ENCODE data around the gene PFKFB3.

The PFKFB3 gene

DNA sequence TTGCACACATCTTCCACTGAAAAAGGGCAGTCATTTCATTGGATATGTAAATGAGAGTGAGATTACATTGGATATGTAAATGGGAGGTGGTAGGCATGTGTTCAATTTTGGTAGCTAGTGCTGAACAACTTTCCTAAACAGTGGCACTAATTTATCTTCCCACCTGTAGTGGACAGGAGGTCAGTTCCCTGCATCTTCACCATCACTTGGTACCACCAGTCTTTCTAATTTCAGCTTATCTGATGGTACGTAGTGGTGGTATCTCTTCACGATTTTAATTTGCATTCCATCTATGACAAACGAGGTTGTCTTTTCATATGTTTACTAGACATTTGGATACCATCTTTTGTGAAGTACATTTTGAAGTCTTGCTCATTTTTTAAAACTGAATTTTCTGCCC, 58.1 kb downstream of the PFKFB3 start:
- H3K9ac ChIP-seq: no peak overlapping the region
- peaks cover 31% of the 10 kb centered on the region for H3K4me1 ChIP-seq
- peak overlapping the region; percentile 38 for H3K4me2 ChIP-seq
- H3K9me3 ChIP-seq: peaks cover 49% of the 10 kb centered on the region
- H4K20me1 ChIP-seq: no peaks in the 10 kb centered on the region
- H3K27ac ChIP-seq: peak overlapping the region; percentile 68; the same call in 1 of the 2 replicates
- no peak for TF ChIP-seq Cebpa-rat (IDR thresholded peaks at IDR 0.05)
- H3K4me3 ChIP-seq: no peak overlapping the region; the same call in 1 of the 2 replicates
- peaks cover 18% of the 10 kb centered on the region for H3K36me3 ChIP-seq
- no peaks in the 10 kb centered on the region for H3K27me3 ChIP-seq

DNA sequence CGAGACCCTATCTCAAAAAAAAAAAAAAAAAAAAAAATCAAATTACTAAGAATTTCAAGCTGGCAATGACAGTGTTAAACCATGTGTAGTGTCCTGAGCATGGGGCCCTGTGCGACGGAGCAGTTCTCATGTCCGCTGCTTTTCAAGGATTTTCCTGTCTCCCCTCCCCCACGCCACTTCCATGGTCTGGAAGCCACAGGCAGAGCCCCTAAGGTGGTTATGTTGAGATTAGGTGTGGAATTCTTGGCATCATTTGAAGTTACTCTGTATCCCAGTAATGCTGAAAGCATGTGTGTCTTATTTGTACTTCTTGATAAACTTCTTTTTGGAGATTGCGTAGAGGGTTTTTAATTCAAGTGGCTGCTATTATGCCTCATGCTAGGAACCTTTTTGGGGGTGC, 65.2 kb downstream of the PFKFB3 start:
- no peak overlapping the region for H3K4me2 ChIP-seq
- H3K9me3 ChIP-seq: peaks cover 11% of the 10 kb centered on the region
- no peak overlapping the region for H3K9ac ChIP-seq
- H3K27ac ChIP-seq: no peak overlapping the region
- H3K27me3 ChIP-seq: no peaks in the 10 kb centered on the region
- H3K36me3 ChIP-seq: peaks cover under 1% of the 10 kb centered on the region; the same call in 1 of the 2 replicates
- no peaks in the 10 kb centered on the region for H4K20me1 ChIP-seq
- peaks cover 19% of the 10 kb centered on the region for H3K4me1 ChIP-seq
- no peak overlapping the region for H3K4me3 ChIP-seq
- no peak for TF ChIP-seq Cebpa-rat (IDR thresholded peaks at IDR 0.05)

DNA sequence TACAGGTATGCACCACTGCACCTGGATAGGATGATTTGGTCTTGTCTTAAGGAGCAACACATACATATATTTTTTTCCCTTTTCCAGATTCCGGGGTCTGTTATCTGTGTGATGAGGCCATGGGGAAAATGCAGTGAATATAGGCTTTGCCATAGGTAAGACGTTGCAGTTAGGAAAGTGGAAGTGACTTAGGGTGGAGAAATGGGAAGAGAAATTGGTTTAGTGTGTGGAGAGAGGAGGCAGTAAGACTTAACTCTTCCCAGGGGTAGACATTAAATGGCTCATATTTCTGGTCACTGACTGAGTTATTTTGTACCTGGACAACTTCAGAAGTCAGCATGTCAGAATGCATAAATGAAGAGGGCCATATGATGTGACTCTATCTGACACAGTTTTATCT, 66.7 kb downstream of the PFKFB3 start:
- Histone ChIP-seq H3K4me1 (peaks cover 19% of the 10 kb centered on the region), H3K27me3 (no peaks in the 10 kb centered on the region), H3K4me2 (peak overlapping the region; percentile 42; the same call in 1 of the 2 replicates), H3K36me3 (no peaks in the 10 kb centered on the region; the same call in 1 of the 2 replicates), H3K9me3 (no peaks in the 10 kb centered on the region), H3K4me3 (no peak overlapping the region), H3K27ac (no peak overlapping the region), H3K9ac (no peak overlapping the region), H4K20me1 (no peaks in the 10 kb centered on the region)
- no peak for TF ChIP-seq Cebpa-rat (IDR thresholded peaks at IDR 0.05)

DNA sequence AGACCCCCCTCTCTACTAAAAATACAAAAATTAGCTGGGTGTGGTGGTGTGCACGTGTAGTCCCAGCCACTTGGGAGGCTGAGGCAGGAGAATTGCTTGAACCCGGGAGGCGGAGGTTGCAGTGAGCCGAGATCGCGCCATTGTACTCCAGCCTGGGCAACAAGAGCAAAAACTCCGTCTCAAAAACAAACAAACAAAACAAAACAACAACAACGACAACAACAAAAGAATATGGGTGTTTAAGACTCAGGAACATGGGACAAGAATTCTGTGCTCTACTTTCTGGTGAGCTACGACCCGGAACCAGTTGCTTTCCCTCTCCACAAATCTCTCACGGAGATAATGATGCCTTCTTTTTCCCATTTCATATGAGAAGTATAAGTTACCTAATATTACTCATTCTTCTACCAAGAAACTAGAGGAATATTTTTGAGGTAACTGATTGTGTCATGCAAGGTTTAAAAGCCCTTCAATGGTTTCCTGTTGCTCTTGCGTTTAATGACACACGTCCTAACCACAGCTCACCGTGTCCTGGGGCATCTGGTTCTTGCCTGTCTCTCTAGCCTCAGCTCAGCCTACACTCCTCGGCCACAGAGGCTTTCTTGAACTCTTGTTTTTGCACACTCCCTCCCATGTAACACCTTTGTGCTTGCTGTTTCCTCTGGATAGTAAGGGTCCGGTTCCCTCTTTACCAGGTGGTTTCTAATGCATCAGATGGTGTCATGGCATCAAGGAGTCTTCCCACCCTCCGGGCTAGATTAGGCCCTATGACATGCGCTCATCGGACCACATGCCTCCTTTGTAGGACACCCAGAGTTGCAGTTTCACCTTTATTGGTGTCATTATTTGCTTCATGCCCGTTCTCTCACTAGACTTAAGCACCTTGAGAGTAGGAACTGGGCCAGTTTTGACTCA, 67.5 kb downstream of the PFKFB3 start:
- Histone ChIP-seq H3K9me3 (0 out of 2 replicates have a peak, but pooled peaks cover 3% of the 10 kb centered on the region), H3K4me2 (peak overlapping the region; percentile 42), H3K9ac (no peak overlapping the region), H3K4me1 (peaks cover 26% of the 10 kb centered on the region), H3K27ac (no peak overlapping the region; the same call in 1 of the 2 replicates), H3K27me3 (no peaks in the 10 kb centered on the region), H4K20me1 (no peaks in the 10 kb centered on the region), H3K4me3 (no peak overlapping the region), H3K36me3 (no peaks in the 10 kb centered on the region; the same call in 1 of the 2 replicates)
- TF ChIP-seq Cebpa-rat (IDR thresholded peaks at IDR 0.05): no peak

DNA sequence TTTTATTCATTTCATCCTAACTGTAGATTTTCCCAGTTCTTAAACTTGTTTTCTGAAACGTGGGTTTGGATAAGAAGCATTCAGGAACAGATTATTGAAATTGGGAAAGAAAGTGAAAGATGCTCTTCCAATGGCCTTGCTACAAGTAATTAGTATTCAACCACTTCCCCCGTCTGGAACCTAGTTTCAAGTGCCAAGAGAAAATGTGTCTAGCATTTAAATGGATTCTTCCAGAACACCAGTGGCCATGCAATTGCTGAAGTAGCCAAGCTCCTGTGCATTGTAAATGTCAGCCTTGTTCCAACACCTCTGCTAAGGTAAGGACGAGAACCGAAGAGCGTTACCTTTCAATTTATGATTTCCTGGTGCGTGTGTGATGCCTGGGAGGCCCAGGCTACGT, 68.2 kb downstream of the PFKFB3 start:
- Histone ChIP-seq H4K20me1 (no peaks in the 10 kb centered on the region), H3K36me3 (no peaks in the 10 kb centered on the region; the same call in 1 of the 2 replicates), H3K27ac (no peak overlapping the region), H3K4me2 (no peak overlapping the region), H3K9ac (no peak overlapping the region), H3K9me3 (0 out of 2 replicates have a peak, but pooled peaks cover 8% of the 10 kb centered on the region), H3K27me3 (no peaks in the 10 kb centered on the region), H3K4me1 (peaks cover 30% of the 10 kb centered on the region), H3K4me3 (no peak overlapping the region)
- no peak for TF ChIP-seq Cebpa-rat (IDR thresholded peaks at IDR 0.05)

DNA sequence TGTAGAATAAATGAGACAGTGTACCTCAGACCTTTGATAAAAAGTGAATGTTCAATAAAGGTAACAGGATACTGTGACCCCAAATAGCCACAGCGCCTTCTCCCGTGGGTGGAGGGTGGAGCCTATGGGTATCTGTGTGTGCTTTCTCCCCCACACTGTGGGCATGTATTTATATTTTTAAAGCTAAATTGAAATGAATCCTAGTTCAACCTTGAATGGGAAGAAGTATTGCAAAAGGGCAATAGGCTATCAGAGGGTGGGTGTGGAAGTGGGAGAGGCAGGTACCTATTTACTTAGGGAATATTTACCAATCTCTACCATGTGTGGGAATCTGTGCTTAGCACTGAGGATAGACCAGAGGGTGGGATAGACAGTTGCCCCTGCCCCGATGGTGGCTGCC, 68.9 kb downstream of the PFKFB3 start:
- no peak for TF ChIP-seq Cebpa-rat (IDR thresholded peaks at IDR 0.05)
- no peak overlapping the region for H3K27ac ChIP-seq
- H3K4me1 ChIP-seq: peaks cover 30% of the 10 kb centered on the region
- no peaks in the 10 kb centered on the region for H3K27me3 ChIP-seq
- no peak overlapping the region for H3K4me3 ChIP-seq
- no peaks in the 10 kb centered on the region; the same call in 1 of the 2 replicates for H3K36me3 ChIP-seq
- H3K9me3 ChIP-seq: 0 out of 2 replicates have a peak, but pooled peaks cover 8% of the 10 kb centered on the region
- H4K20me1 ChIP-seq: no peaks in the 10 kb centered on the region
- no peak overlapping the region for H3K9ac ChIP-seq
- H3K4me2 ChIP-seq: no peak overlapping the region

DNA sequence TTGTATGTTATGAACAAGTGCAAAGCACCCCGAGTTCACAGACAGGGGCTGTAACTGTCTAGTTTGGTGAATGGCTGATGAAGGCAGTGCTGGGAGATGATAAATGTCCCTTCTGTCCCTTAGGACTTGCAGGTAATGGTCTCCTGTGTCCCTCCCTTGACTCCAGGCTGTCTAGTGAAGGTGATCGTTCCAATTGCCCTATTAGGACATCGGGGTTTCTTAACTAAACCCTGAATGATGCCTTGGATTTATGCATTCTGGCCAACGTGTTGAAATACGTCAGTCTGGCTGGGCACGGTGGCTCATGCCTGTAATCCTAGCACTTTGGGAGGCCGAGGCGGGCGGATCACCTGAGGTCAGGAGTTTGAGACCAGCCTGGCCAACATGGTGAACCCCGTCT, 69.4 kb downstream of the PFKFB3 start:
- H3K9me3 ChIP-seq: peaks cover 11% of the 10 kb centered on the region; the same call in 1 of the 2 replicates
- H3K36me3 ChIP-seq: no peaks in the 10 kb centered on the region; the same call in 1 of the 2 replicates
- H3K27me3 ChIP-seq: no peaks in the 10 kb centered on the region
- no peak overlapping the region for H3K4me2 ChIP-seq
- peaks cover 30% of the 10 kb centered on the region for H3K4me1 ChIP-seq
- H4K20me1 ChIP-seq: no peaks in the 10 kb centered on the region
- H3K27ac ChIP-seq: no peak overlapping the region
- no peak overlapping the region for H3K4me3 ChIP-seq
- H3K9ac ChIP-seq: no peak overlapping the region
- TF ChIP-seq Cebpa-rat (IDR thresholded peaks at IDR 0.05): no peak

DNA sequence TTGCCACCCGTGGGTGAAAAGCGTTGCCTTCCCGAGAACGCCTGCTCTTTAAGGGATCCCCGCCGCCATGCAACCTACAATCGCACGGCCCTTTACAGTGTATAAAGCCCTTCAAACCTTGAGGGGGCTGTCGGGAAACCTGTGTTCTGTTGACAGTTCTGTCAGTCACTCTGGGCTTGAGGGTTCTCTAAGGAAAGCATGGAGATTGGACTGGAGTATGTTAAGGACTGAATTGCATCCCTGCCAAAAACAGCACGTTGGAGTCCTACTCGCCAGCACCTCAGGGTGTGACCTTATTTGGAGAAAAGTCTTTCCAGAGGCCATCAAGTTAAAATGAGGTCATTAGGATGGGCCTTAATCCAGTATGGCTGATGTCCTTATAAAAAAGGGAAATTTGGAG, 70.6 kb downstream of the PFKFB3 start:
- no peaks in the 10 kb centered on the region for H4K20me1 ChIP-seq
- no peak overlapping the region for H3K27ac ChIP-seq
- H3K9me3 ChIP-seq: peaks cover 16% of the 10 kb centered on the region; the same call in 1 of the 2 replicates
- TF ChIP-seq Cebpa-rat (IDR thresholded peaks at IDR 0.05): no peak
- peaks cover 30% of the 10 kb centered on the region for H3K4me1 ChIP-seq
- H3K27me3 ChIP-seq: no peaks in the 10 kb centered on the region
- no peak overlapping the region for H3K9ac ChIP-seq
- H3K4me3 ChIP-seq: no peak overlapping the region
- H3K4me2 ChIP-seq: no peak overlapping the region
- no peaks in the 10 kb centered on the region; the same call in 1 of the 2 replicates for H3K36me3 ChIP-seq

DNA sequence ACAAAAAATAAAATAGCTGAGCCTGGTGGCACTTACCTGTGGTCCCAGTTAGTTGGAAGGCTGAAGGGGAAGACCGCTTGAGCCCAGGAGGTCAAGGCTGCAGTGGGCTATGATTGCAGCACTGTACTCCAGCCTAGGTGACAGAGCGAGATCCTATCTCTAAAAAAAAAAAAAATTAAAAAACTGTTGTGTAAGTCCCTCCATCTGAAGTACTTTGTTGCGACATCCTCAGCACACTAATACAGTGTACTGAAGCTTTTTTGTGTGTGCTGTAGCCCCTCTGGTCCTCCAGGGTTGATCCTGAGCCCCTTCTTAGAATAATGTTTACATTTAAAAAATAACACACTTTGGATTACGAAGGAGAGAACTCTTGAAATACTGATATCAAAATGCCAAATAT, 71.3 kb downstream of the PFKFB3 start:
- no peaks in the 10 kb centered on the region; the same call in 1 of the 2 replicates for H3K36me3 ChIP-seq
- no peaks in the 10 kb centered on the region for H3K27me3 ChIP-seq
- H3K27ac ChIP-seq: no peak overlapping the region
- H3K9ac ChIP-seq: no peak overlapping the region
- H3K4me3 ChIP-seq: no peak overlapping the region
- H3K4me1 ChIP-seq: peaks cover 30% of the 10 kb centered on the region
- no peak overlapping the region for H3K4me2 ChIP-seq
- H4K20me1 ChIP-seq: no peaks in the 10 kb centered on the region
- TF ChIP-seq Cebpa-rat (IDR thresholded peaks at IDR 0.05): 0 out of 2 replicates have a peak, but pooled peaks have one; percentile 7
- H3K9me3 ChIP-seq: peaks cover 16% of the 10 kb centered on the region; the same call in 1 of the 2 replicates

DNA sequence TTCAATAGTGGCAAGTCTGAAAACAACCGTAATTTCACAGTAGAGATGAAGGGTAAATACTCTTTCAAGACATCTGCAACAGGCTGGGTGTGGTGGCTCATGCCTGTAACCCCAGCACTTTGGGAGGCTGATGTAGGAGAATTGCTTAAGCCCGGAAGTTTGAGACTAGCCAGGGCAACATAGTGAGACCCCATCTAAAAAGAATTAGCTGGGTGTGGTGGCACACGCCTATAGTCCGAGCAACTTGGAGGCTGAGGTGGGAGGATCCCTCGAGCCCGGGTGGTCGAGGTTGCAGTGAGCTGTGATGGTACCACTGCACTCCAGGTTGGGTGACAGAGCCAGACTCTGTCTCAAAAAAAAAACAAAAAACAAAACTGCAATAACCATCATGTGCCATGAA, 71.8 kb downstream of the PFKFB3 start:
- H3K27ac ChIP-seq: no peak overlapping the region
- TF ChIP-seq Cebpa-rat (IDR thresholded peaks at IDR 0.05): no peak
- no peak overlapping the region for H3K4me3 ChIP-seq
- H3K36me3 ChIP-seq: peaks cover 2% of the 10 kb centered on the region; the same call in 1 of the 2 replicates
- H3K4me2 ChIP-seq: no peak overlapping the region
- H3K9me3 ChIP-seq: peaks cover 16% of the 10 kb centered on the region; the same call in 1 of the 2 replicates
- H3K9ac ChIP-seq: no peak overlapping the region
- H4K20me1 ChIP-seq: no peaks in the 10 kb centered on the region
- no peaks in the 10 kb centered on the region for H3K27me3 ChIP-seq
- peaks cover 29% of the 10 kb centered on the region for H3K4me1 ChIP-seq

Measured in BLaER1 (cell line).